Measurements from ENCODE around the gene LPAR2. TPM values are rescaled to one million over a fixed set of nuclear protein-coding genes. Genes with fewer than 3 reads are reported as not detected.
A peak's percentile ranks its signal among the peaks of the same experiment; 100 is the strongest.

LPAR2 gene
- total and polyA plus RNA-seq, 2 of the 13 experiments (the other 11 are each of a cell fraction or from before 2014, with no cell fraction given): 0.86 to 3.6 TPM

GRCh38 chr19:19661675-19662251 lies 33.7 kb upstream of the LPAR2 start:
- peak overlapping the region; percentile 11 to 99 (median 79); a peak in 4 of 6 replicates for H3K4me3 ChIP-seq (replicated peaks in 1 of 3; ENCODE audit: insufficient read depth in 1 of 3, low read depth in 2 of 3, low read length in 3 of 3)
- ChIA-PET POLR2A (interaction anchor here (1.0 to 1.6 kb wide), 2 partner anchors 114 to 204 kb away, joined by 3 to 5 read pairs; partner anchors contain the start of gene ZNF253), CTCF (ENCODE audit: low intra/inter-chr PET ratio, low total read pairs) (no interaction called here)
- BruUV-seq (replicated peaks): no TSS peak
- H3K9ac ChIP-seq (ENCODE audit: insufficient read depth, low read depth, low read length): peak overlapping the region; percentile 92
- H3K4me1 ChIP-seq (ENCODE audit: insufficient read depth, low read length): peaks cover 42% of the 10 kb centered on the region
- ATAC-seq (peak; percentile 12), DNase-seq (ENCODE audit: low spot score) (peak; percentile 66), FAIRE-seq (no peak)
- peak overlapping the region; percentile 92 for H3K4me2 ChIP-seq (ENCODE audit: low read depth, low read length)
- TF ChIP-seq TAF1 (CRISPR knock-in tag; IDR thresholded peaks at IDR 0.05) (no peak), TAF15 (IDR thresholded peaks at IDR 0.05; ENCODE audit: low read depth, low read length, poor library complexity, severe bottlenecking) (no peak), ZNF709 (CRISPR knock-in tag; IDR thresholded peaks at IDR 0.05) (no peak), EED (CRISPR knock-in tag; IDR thresholded peaks at IDR 0.05) (no peak), MEF2D (CRISPR knock-in tag; IDR thresholded peaks at IDR 0.05) (no peak), ZNF75D (CRISPR knock-in tag; IDR thresholded peaks at IDR 0.05; ENCODE audit: borderline replicate concordance) (no peak), ZBTB8A (CRISPR knock-in tag; IDR thresholded peaks at IDR 0.05; ENCODE audit: borderline replicate concordance, low read depth) (no peak), ZNF547 (CRISPR knock-in tag; IDR thresholded peaks at IDR 0.05) (no peak), ZMAT3 (CRISPR knock-in tag; conservative IDR thresholded peaks at IDR 0.05) (no peak), CREB1 (IDR thresholded peaks at IDR 0.05) (0 out of 2 replicates have a peak, but pooled peaks have one; percentile 38), CREB1 (CRISPR knock-in tag; IDR thresholded peaks at IDR 0.05) (no peak), HOXD1 (CRISPR knock-in tag; IDR thresholded peaks at IDR 0.05) (no peak), ZBTB38 (CRISPR knock-in tag; IDR thresholded peaks at IDR 0.05) (0 out of 2 replicates have a peak, but pooled peaks have one; percentile 24), CC2D1A (CRISPR knock-in tag; IDR thresholded peaks at IDR 0.05) (no peak), STAG1 (CRISPR knock-in tag; IDR thresholded peaks at IDR 0.05) (no peak), ZNF225 (CRISPR knock-in tag; IDR thresholded peaks at IDR 0.05) (no peak), ZNF362 (CRISPR knock-in tag; IDR thresholded peaks at IDR 0.05; ENCODE audit: borderline replicate concordance) (no peak), NR0B2 (CRISPR knock-in tag; IDR thresholded peaks at IDR 0.05) (no peak), ZSCAN12 (CRISPR knock-in tag; IDR thresholded peaks at IDR 0.05) (no peak), POLR2A (IDR thresholded peaks at IDR 0.05; ENCODE audit: insufficient read depth in 1 of 2, low read depth in 2 of 2, low read length in 2 of 2) (0 out of 4 replicates have a peak, but pooled peaks of 1 of the 2 experiments have one; percentile 32), BRCA1 (CRISPR knock-in tag; IDR thresholded peaks at IDR 0.05) (no peak)
- WGBS (ENCODE audit: low lambda C conversion rate): 88% methylated on average over 18 of the region's 18 CpGs
- H3K9me3 ChIP-seq (ENCODE audit: low read length): no peaks in the 10 kb centered on the region
- no peak overlapping the region for H2AFZ ChIP-seq (ENCODE audit: low read length)
- no peaks in the 10 kb centered on the region; a peak in 1 of 5 replicates for H3K27me3 ChIP-seq (ENCODE audit: control insufficient read depth in 1 of 2, insufficient read depth in 2 of 2, low read length in 2 of 2)
- peaks cover 32% of the 10 kb centered on the region for H3K79me2 ChIP-seq (ENCODE audit: insufficient read depth, low read length)
- H3K27ac ChIP-seq (ENCODE audit: extremely low read length, insufficient read depth, low read length): peak overlapping the region; percentile 97
- intact Hi-C loops (cut with micrococcal nuclease; ENCODE audit: unreplicated experiment) (loop anchor here (2.0 kb wide), 1 partner anchor 205 kb away; no protein-coding TSS in a partner anchor), in situ Hi-C loops (cut with HindIII; ENCODE audit: extremely low pct_ligation_motif_present, low pct_unique_long_range_greater_than_20kb) (no loop called here)
- peaks cover 20% of the 10 kb centered on the region for H4K20me1 ChIP-seq (ENCODE audit: insufficient read depth, low read length)
- H3K36me3 ChIP-seq (replicated peaks in 1 of 2; ENCODE audit: control insufficient read depth in 1 of 2, insufficient read depth in 2 of 2, low read length in 2 of 2): peaks cover 24 to 29% of the 10 kb centered on the region in 2 experiments; a peak in 4 of 5 replicates

Measured in HepG2 (cell line).